ENCODE measurements around the gene DUSP1.

DNA sequence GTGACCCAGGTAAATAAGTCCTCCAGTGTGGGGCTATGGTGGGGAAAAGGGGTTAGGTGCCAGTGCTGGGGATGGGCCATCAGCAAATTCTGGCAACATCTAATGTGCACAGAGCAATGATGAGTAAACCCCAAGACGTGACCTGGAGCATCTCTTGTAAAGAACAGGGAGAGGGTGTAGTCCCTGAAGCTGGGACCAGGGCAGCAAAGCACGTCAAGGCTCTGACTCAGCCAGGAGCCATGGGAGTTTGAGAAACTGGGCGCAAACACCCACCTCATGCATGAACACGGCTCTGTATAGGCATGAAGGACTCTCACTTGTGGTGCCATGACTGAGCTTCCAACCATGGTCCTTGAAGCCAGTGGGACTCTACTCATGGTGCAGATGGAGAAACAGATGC, 51.8 kb downstream of the DUSP1 start:
- TF ChIP-seq HDAC6 (IDR thresholded peaks at IDR 0.05; ENCODE audit: low read depth, low read length) (no peak), IRX3 (CRISPR knock-in tag; IDR thresholded peaks at IDR 0.05; ENCODE audit: borderline replicate concordance, low read depth) (no peak), FOXA1 (IDR thresholded peaks at IDR 0.05) (no peak), FOXA1 (CRISPR knock-in tag; IDR thresholded peaks at IDR 0.05) (no peak), POLR2A (IDR thresholded peaks at IDR 0.05; ENCODE audit: insufficient read depth in 1 of 2, low read depth in 2 of 2, low read length in 2 of 2) (no peak), EHMT2 (IDR thresholded peaks at IDR 0.05; ENCODE audit: borderline replicate concordance, low read depth, low read length) (no peak), CEBPB (IDR thresholded peaks at IDR 0.05; ENCODE audit: borderline replicate concordance, low read depth, low read length) (no peak), ZNF577 (CRISPR knock-in tag; IDR thresholded peaks at IDR 0.05; ENCODE audit: borderline replicate concordance, low read depth) (no peak)
- TF ChIP-seq, protein P1, sequence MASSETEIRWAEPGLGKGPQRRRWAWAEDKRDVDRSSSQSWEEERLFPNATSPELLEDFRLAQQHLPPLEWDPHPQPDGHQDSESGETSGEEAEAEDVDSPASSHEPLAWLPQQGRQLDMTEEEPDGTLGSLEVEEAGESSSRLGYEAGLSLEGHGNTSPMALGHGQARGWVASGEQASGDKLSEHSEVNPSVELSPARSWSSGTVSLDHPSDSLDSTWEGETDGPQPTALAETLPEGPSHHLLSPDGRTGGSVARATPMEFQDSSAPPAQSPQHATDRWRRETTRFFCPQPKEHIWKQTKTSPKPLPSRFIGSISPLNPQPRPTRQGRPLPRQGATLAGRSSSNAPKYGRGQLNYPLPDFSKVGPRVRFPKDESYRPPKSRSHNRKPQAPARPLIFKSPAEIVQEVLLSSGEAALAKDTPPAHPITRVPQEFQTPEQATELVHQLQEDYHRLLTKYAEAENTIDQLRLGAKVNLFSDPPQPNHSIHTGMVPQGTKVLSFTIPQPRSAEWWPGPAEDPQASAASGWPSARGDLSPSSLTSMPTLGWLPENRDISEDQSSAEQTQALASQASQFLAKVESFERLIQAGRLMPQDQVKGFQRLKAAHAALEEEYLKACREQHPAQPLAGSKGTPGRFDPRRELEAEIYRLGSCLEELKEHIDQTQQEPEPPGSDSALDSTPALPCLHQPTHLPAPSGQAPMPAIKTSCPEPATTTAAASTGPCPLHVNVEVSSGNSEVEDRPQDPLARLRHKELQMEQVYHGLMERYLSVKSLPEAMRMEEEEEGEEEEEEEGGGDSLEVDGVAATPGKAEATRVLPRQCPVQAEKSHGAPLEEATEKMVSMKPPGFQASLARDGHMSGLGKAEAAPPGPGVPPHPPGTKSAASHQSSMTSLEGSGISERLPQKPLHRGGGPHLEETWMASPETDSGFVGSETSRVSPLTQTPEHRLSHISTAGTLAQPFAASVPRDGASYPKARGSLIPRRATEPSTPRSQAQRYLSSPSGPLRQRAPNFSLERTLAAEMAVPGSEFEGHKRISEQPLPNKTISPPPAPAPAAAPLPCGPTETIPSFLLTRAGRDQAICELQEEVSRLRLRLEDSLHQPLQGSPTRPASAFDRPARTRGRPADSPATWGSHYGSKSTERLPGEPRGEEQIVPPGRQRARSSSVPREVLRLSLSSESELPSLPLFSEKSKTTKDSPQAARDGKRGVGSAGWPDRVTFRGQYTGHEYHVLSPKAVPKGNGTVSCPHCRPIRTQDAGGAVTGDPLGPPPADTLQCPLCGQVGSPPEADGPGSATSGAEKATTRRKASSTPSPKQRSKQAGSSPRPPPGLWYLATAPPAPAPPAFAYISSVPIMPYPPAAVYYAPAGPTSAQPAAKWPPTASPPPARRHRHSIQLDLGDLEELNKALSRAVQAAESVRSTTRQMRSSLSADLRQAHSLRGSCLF (CRISPR knock-in tag; IDR thresholded peaks at IDR 0.05; ENCODE audit: borderline replicate concordance) = no peak
